Measurements from ENCODE around the gene TFF2.

The TFF2 gene

GRCh38 chr21:42384989-42385388, 34.2 kb upstream of the TFF2 start:
- DNase-seq (ENCODE audit: low read depth), result no peak
- no peak overlapping the region for H3K4me3 ChIP-seq (ENCODE audit: low read depth, low read length)

- DNase-seq (ENCODE audit: low read depth), result no peak
- H3K4me3 ChIP-seq (ENCODE audit: low read depth, low read length), result no peak overlapping the region
These were observed 33.6 kb upstream of the TFF2 start for GRCh38 chr21:42384156-42384945.

GRCh38 chr21:42383331-42383730, 32.5 kb upstream of the TFF2 start:
- no peak overlapping the region for H3K4me3 ChIP-seq (ENCODE audit: low read depth, low read length)
- DNase-seq (ENCODE audit: low read depth), result no peak

GRCh38 chr21:42382915-42383314, 32.1 kb upstream of the TFF2 start:
- no peak for DNase-seq (ENCODE audit: low read depth)
- H3K4me3 ChIP-seq (ENCODE audit: low read depth, low read length), result no peak overlapping the region

- no peak overlapping the region for H3K4me3 ChIP-seq (ENCODE audit: low read depth, low read length)
- DNase-seq (ENCODE audit: low read depth), result no peak
These were observed 30.7 kb upstream of the TFF2 start for GRCh38 chr21:42381347-42381984.

- H3K4me3 ChIP-seq (ENCODE audit: low read depth, low read length), result no peak overlapping the region
- no peak for DNase-seq (ENCODE audit: low read depth)
These were observed 28.8 kb upstream of the TFF2 start for GRCh38 chr21:42379426-42380215.

- H3K4me3 ChIP-seq (ENCODE audit: low read depth, low read length), result no peak overlapping the region
- no peak for DNase-seq (ENCODE audit: low read depth)
These were observed 27.6 kb upstream of the TFF2 start for GRCh38 chr21:42378418-42378817.

- H3K4me3 ChIP-seq (ENCODE audit: low read depth, low read length), result no peak overlapping the region
- no peak for DNase-seq (ENCODE audit: low read depth)
These were observed 27.2 kb upstream of the TFF2 start for GRCh38 chr21:42377951-42378340.

GRCh38 chr21:42377211-42377950, 26.6 kb upstream of the TFF2 start:
- DNase-seq (ENCODE audit: low read depth), result no peak
- H3K4me3 ChIP-seq (ENCODE audit: low read depth, low read length), result no peak overlapping the region

- DNase-seq (ENCODE audit: low read depth), result no peak
- H3K4me3 ChIP-seq (ENCODE audit: low read depth, low read length), result no peak overlapping the region
These were observed 25.7 kb upstream of the TFF2 start for GRCh38 chr21:42376338-42376982.

- no peak for DNase-seq (ENCODE audit: low read depth)
- no peak overlapping the region for H3K4me3 ChIP-seq (ENCODE audit: low read depth, low read length)
These were observed 25.2 kb upstream of the TFF2 start for GRCh38 chr21:42375966-42376337.

GRCh38 chr21:42375506-42375905, 24.7 kb upstream of the TFF2 start:
- no peak for DNase-seq (ENCODE audit: low read depth)
- no peak overlapping the region for H3K4me3 ChIP-seq (ENCODE audit: low read depth, low read length)

GRCh38 chr21:42374864-42375499, 24.2 kb upstream of the TFF2 start:
- no peak for DNase-seq (ENCODE audit: low read depth)
- no peak overlapping the region for H3K4me3 ChIP-seq (ENCODE audit: low read depth, low read length)

GRCh38 chr21:42374457-42374856, 23.7 kb upstream of the TFF2 start:
- H3K4me3 ChIP-seq (ENCODE audit: low read depth, low read length), result no peak overlapping the region
- no peak for DNase-seq (ENCODE audit: low read depth)

GRCh38 chr21:42373908-42374455, 23.2 kb upstream of the TFF2 start:
- DNase-seq (ENCODE audit: low read depth), result no peak
- no peak overlapping the region for H3K4me3 ChIP-seq (ENCODE audit: low read depth, low read length)

GRCh38 chr21:42373196-42373907, 22.6 kb upstream of the TFF2 start:
- no peak overlapping the region for H3K4me3 ChIP-seq (ENCODE audit: low read depth, low read length)
- no peak for DNase-seq (ENCODE audit: low read depth)

- no peak for DNase-seq (ENCODE audit: low read depth)
- no peak overlapping the region for H3K4me3 ChIP-seq (ENCODE audit: low read depth, low read length)
These were observed 20.3 kb upstream of the TFF2 start for GRCh38 chr21:42370894-42371654.
